Choroid plexus epithelial cell (primary cell): ENCODE results near the gene SEC14L1.

Source experiments
- DNase-seq: peaks from one replicate; pipeline ENCODE4 v3.0.0-alpha.2; 2010; ENCODE audit warnings: low read depth
- H3K4me3 ChIP-seq: 2 replicates; pipeline ENCODE4 v1.5.1; 2011; ENCODE audit warnings: low read depth, mild to moderate bottlenecking, control low read depth, low read length, moderate library complexity
- CTCF ChIP-seq: conservative IDR thresholded peaks from 2 replicates; pipeline ENCODE4 v1.5.1; 2011; ENCODE audit warnings: low read depth, mild to moderate bottlenecking, control low read depth, inconsistent platforms, low read length, moderate library complexity

The SEC14L1 gene

GRCh38 chr17:77163511-77164280, 22.9 kb downstream of the SEC14L1 start:
- no peak overlapping the region for H3K4me3 ChIP-seq
- no peak for TF ChIP-seq CTCF
- no peak for DNase-seq

- no peak for TF ChIP-seq CTCF
- H3K4me3 ChIP-seq, result no peak overlapping the region
- no peak for DNase-seq
Measured at GRCh38 chr17:77164483-77165091, 23.8 kb downstream of the SEC14L1 start.

- H3K4me3 ChIP-seq, result no peak overlapping the region
- no peak for TF ChIP-seq CTCF
- no peak for DNase-seq
Measured at GRCh38 chr17:77165577-77165976, 24.8 kb downstream of the SEC14L1 start.

DNA sequence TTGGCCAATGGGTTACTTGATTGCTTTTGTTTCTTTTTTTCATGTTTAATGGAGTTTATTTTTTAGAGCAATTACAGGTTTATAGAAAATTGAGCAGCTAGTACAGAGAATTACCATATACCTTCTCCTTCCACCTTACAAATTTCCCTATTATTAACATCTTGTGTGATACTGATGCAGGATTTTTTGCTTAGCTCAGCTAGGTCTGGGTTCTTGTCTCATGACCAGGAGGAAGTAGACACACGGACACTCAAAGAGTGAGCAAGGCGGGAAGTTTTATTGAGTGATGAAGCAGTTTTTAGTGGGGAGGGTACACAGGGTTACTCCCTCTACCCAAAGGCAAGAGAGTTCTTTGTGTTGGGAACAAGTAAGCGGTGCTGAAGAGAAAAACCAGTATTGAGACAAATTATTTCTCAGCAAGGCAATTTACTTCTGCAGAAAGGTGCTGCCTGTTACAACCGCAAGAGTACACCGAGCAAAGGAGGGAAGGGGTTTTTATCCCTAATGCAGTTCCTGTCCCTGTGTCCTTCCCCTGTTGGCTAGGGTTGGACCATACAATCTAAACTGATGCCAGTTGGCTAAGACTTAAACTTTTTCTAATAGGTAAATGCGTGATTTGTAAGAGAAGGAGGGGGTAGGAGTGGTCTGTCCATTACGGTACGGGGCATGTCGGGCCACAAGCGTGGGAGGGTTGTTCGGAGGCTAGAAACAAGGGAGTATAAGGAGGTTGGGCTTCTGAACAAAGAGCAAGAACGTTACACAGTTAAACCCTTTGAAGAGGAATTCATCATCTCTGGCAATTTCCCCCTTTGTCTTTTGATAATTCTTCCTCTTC, 26.9 kb downstream of the SEC14L1 start:
- H3K4me3 ChIP-seq, result no peak overlapping the region
- no peak for DNase-seq
- no peak for TF ChIP-seq CTCF

GRCh38 chr17:77173104-77173503, 32.3 kb downstream of the SEC14L1 start:
- H3K4me3 ChIP-seq, result no peak overlapping the region
- no peak for TF ChIP-seq CTCF
- no peak for DNase-seq

DNA sequence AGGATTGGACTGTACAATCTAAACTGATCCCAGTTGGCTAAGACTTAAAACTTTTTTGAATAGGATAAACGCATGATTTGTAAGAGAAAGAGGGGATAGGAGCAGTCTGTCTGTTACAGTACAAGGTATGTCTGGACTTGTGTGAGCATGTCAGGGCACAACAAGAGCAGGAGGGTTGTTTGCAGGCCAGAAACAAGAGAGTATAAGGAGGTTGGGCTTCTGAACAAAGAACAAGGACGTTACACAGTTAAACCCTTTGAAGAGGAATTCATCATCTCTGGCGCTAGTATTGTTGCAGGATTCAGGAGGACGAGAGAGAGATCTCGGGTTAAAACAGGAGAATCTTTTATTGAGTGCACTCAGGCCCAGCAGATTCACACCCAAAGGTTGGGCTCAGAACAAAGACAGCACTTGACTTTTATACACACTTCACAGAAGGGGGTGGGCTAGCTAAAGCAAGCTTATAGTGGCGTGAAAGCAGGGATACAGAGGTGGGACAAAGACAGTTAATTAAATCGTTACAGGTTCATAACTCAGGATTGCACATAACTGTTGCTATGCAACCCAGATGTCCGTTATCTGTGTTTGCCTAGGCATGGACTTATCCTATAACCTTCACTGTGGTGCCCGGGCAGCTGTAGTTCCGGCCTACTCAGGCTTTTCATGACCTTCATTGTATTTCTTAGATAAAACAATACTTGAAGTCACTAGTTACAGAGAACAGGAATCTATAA, 34.3 kb downstream of the SEC14L1 start:
- no peak for DNase-seq
- no peak for TF ChIP-seq CTCF
- no peak overlapping the region for H3K4me3 ChIP-seq
